Suprapubic skin (tissue), 3 donors: ENCODE results near the gene CEACAM6.

Experiments used
- CTCF ChIP-seq, 2 donors: fragments of 200-600 bp in 1 of 2; fragments of 450-650 bp in 1 of 2; sonication (generic) in 1 of 2; IDR thresholded peaks; one replicate each; pipeline ENCODE4 v1.5.1; 2016 to 2019; ENCODE audit warnings: antibody characterized with exemption in 2 of 2, mild to moderate bottlenecking in 1 of 2, moderate library complexity in 1 of 2
- EP300 ChIP-seq: sonication (generic); formaldehyde crosslinking; IDR thresholded peaks from one replicate; pipeline ENCODE4 v1.6.1; 2017; ENCODE audit warnings: antibody characterized with exemption
- POLR2A ChIP-seq, 2 donors: fragments of 450-650 bp; IDR thresholded peaks; one replicate each; pipeline ENCODE4 v1.6.1; 2017; ENCODE audit warnings: antibody characterized with exemption in 2 of 2, mild to moderate bottlenecking in 2 of 2, moderate library complexity in 2 of 2

GRCh38 chr19:41793414-41793727, 38.0 kb downstream of the CEACAM6 start:
- TF ChIP-seq CTCF (IDR thresholded peaks at IDR 0.05) (no peak), POLR2A (IDR thresholded peaks at IDR 0.05) (no peak), EP300 (no peak)
